HCT116 (cell line): ENCODE data around the gene IARS1. TPM values are rescaled to one million over a fixed set of nuclear protein-coding genes. Genes with fewer than 3 reads are reported as not detected.
A peak's percentile ranks its signal among the peaks of the same experiment; 100 is the strongest.

Experiments
- ATAC-seq: fragments of 200-7000 bp; cut with Tn5 transposase; 2 replicates; pipeline ENCODE4 v1.9.1; 2020; ENCODE audit warnings: mild to moderate bottlenecking, moderate library complexity
- BruUV-seq: library from RNA; stranded (reverse); fragments of 400-500 nt; replicated peaks from 2 replicates; lab custom pipeline; 2021; lab: Mats Ljungman, UMichigan
- CTCF ChIA-PET: fragments of 300-600 bp; sonication (Branson Sonifier 250); formaldehyde crosslinking; loops from one replicate; lab custom pipeline; 2021; ENCODE audit warnings: antibody characterized with exemption; lab: Charles Lee
- POLR2A ChIA-PET: fragments of 300-600, 350-600 bp; sonication (Branson Sonifier 250); formaldehyde crosslinking; loops from one replicate; lab custom pipeline; 2021; ENCODE audit warnings: antibody characterized with exemption; lab: Charles Lee
- RAD21 ChIA-PET, 2 experiments: fragments of 300-600 bp; sonication (Branson Sonifier 250); formaldehyde crosslinking; loops; one replicate each; lab custom pipeline; 2023; ENCODE audit warnings: low total read pairs in 2 of 2; ENCODE audit not compliant: uncharacterized antibody in 2 of 2, unreplicated experiment in 2 of 2, low non-redundant PET in 1 of 2; lab: Charles Lee
- DNase-seq: peaks from one replicate; pipeline ENCODE4 v3.0.0-alpha.2; 2010; ENCODE audit warnings: low read depth, low spot score
- H2AFZ ChIP-seq: fragments of 200-600 bp; shearing (Covaris generic), sonication (generic); 2 replicates; pipeline ENCODE4 v1.6.1; 2017; ENCODE audit warnings: low read depth, mixed run types, mixed read lengths, antibody characterized with exemption, low read length; ENCODE audit not compliant: poor library complexity, severe bottlenecking
- H3K27ac ChIP-seq: 2 replicates; pipeline ENCODE4 v1.5.1; 2012; ENCODE audit warnings: low read depth, low read length
- H3K27me3 ChIP-seq: fragments of 200-600 bp; sonication (generic); 2 replicates; pipeline ENCODE4 v1.6.1; 2016; ENCODE audit warnings: mixed run types, low read length, mixed read lengths; ENCODE audit not compliant: insufficient read depth
- H3K36me3 ChIP-seq, 2 experiments: fragments of 200-500 bp in 1 of 2; fragments of 200-600 bp in 1 of 2; sonication (Bioruptor generic) in 1 of 2; sonication (generic) in 1 of 2; 2 replicates each; pipeline versions ENCODE4 v1.5.1 to v1.6.1; 2014 to 2016; ENCODE audit warnings: low read length in 2 of 2, inconsistent platforms in 1 of 2, mixed read lengths in 1 of 2, mixed run types in 1 of 2; ENCODE audit not compliant: insufficient read depth in 2 of 2, control insufficient read depth in 1 of 2
- H3K4me1 ChIP-seq, 2 experiments: fragments of 200-600 bp in 1 of 2; sonication (generic) in 1 of 2; 2 replicates each; pipeline versions ENCODE4 v1.5.1 to v1.6.1; 2012 to 2017; ENCODE audit warnings: low read length in 2 of 2, inconsistent platforms in 1 of 2, mild to moderate bottlenecking in 1 of 2, mixed read lengths in 1 of 2, mixed run types in 1 of 2, moderate library complexity in 1 of 2; ENCODE audit not compliant: insufficient read depth in 2 of 2, control insufficient read depth in 1 of 2
- H3K4me2 ChIP-seq: fragments of 200-600 bp; sonication (generic); 2 replicates; pipeline ENCODE4 v1.6.1; 2017; ENCODE audit warnings: mixed run types, low read length, mixed read lengths
- H3K4me3 ChIP-seq, 2 experiments: fragments of 200-600 bp in 1 of 2; sonication (generic) in 1 of 2; replicated peaks in 1 of 2; 2 replicates each; pipeline ENCODE4 v1.5.1; 2011 to 2016; ENCODE audit warnings: low read length in 2 of 2, control low read depth in 1 of 2, low read depth in 1 of 2, mild to moderate bottlenecking in 1 of 2, mixed read lengths in 1 of 2, mixed run types in 1 of 2
- H3K79me2 ChIP-seq: fragments of 200-600 bp; sonication (generic); 2 replicates; pipeline ENCODE4 v1.6.1; 2017; ENCODE audit warnings: mild to moderate bottlenecking, mixed run types, low read length, moderate library complexity, mixed read lengths; ENCODE audit not compliant: insufficient read depth
- H3K9ac ChIP-seq: fragments of 200-600 bp; sonication (generic); 2 replicates; pipeline ENCODE4 v1.6.1; 2016; ENCODE audit warnings: low read length, mixed read lengths
- H3K9me2 ChIP-seq: fragments of 200-600 bp; sonication (generic), shearing (Covaris generic); 2 replicates; pipeline ENCODE4 v1.6.1; 2017; ENCODE audit warnings: mixed run types, mild to moderate bottlenecking, moderate library complexity; ENCODE audit not compliant: insufficient read depth
- H3K9me3 ChIP-seq, 2 experiments: fragments of 200-500 bp in 1 of 2; fragments of 200-600 bp in 1 of 2; sonication (Bioruptor generic) in 1 of 2; sonication (generic) in 1 of 2; 2 replicates each; pipeline ENCODE4 v1.6.1; 2014 to 2017; ENCODE audit warnings: low read length in 2 of 2, mixed read lengths in 2 of 2, inconsistent platforms in 1 of 2, low read depth in 1 of 2, mild to moderate bottlenecking in 1 of 2, mixed run types in 1 of 2, moderate library complexity in 1 of 2; ENCODE audit not compliant: control insufficient read depth in 1 of 2, insufficient read depth in 1 of 2
- H4K20me1 ChIP-seq: fragments of 200-600 bp; sonication (generic), shearing (Covaris generic); 2 replicates; pipeline ENCODE4 v1.6.1; 2017; ENCODE audit warnings: mixed run types, mild to moderate bottlenecking, moderate library complexity; ENCODE audit not compliant: insufficient read depth
- CBX3 ChIP-seq: IDR thresholded peaks from 2 replicates; pipeline ENCODE4 v1.6.1; 2012; ENCODE audit warnings: low read depth
- CTCF ChIP-seq, 3 experiments: fragments of 200-600 bp in 1 of 3; sonication (generic) in 1 of 3; IDR thresholded peaks in 2 of 3; conservative IDR thresholded peaks in 1 of 3; 2 replicates each; pipeline ENCODE4 v1.5.1; 2012 to 2017; ENCODE audit warnings: low read depth in 2 of 3, low read length in 2 of 3, antibody characterized with exemption in 1 of 3, borderline replicate concordance in 1 of 3, control low read depth in 1 of 3, mild to moderate bottlenecking in 1 of 3, mixed read lengths in 1 of 3, mixed run types in 1 of 3, moderate library complexity in 1 of 3; ENCODE audit not compliant: insufficient read depth in 1 of 3
- EGR1 ChIP-seq: IDR thresholded peaks from 2 replicates; pipeline ENCODE4 v1.6.1; 2012; ENCODE audit warnings: low read depth
- ELF1 ChIP-seq: IDR thresholded peaks from 2 replicates; pipeline ENCODE4 v1.6.1; 2012; ENCODE audit warnings: low read depth, borderline replicate concordance
- EZH2 ChIP-seq: fragments of 200-600 bp; sonication (generic); IDR thresholded peaks from 2 replicates; pipeline ENCODE4 v1.6.1; 2017; ENCODE audit warnings: antibody characterized with exemption, mixed run types
- EZH2phosphoT487 ChIP-seq: fragments of 200-600 bp; IDR thresholded peaks from 2 replicates; pipeline ENCODE4 v1.6.1; 2018; ENCODE audit warnings: antibody characterized with exemption, borderline replicate concordance
- FOSL1 ChIP-seq: IDR thresholded peaks from 2 replicates; pipeline ENCODE4 v1.6.1; 2012; ENCODE audit warnings: low read depth
- JUND ChIP-seq: IDR thresholded peaks from 2 replicates; pipeline ENCODE4 v1.6.1; 2012
- MAX ChIP-seq: IDR thresholded peaks from 2 replicates; pipeline ENCODE4 v1.6.1; 2012
- POLR2AphosphoS5 ChIP-seq: IDR thresholded peaks from 2 replicates; pipeline ENCODE4 v1.6.1; 2011; ENCODE audit warnings: mild to moderate bottlenecking, low read depth, low read length, moderate library complexity
- RAD21 ChIP-seq: IDR thresholded peaks from 2 replicates; pipeline ENCODE4 v1.6.1; 2012; ENCODE audit warnings: low read depth, mild to moderate bottlenecking
- REST ChIP-seq: IDR thresholded peaks from 2 replicates; pipeline ENCODE4 v1.6.1; 2012; ENCODE audit warnings: low read depth
- SIN3A ChIP-seq: IDR thresholded peaks from 2 replicates; pipeline ENCODE4 v1.6.1; 2012; ENCODE audit warnings: low read depth
- SP1 ChIP-seq: IDR thresholded peaks from 2 replicates; pipeline ENCODE4 v1.6.1; 2012; ENCODE audit warnings: low read depth
- SRF ChIP-seq: IDR thresholded peaks from 2 replicates; pipeline ENCODE4 v1.6.1; 2012; ENCODE audit warnings: low read depth
- TCF7L2 ChIP-seq: IDR thresholded peaks from 2 replicates; pipeline ENCODE4 v1.7.0; 2011; ENCODE audit warnings: borderline replicate concordance, inconsistent platforms; ENCODE audit not compliant: insufficient read depth, insufficient read length; ENCODE audit errors: extremely low read depth
- YY1 ChIP-seq: IDR thresholded peaks from 2 replicates; pipeline ENCODE4 v1.6.1; 2011; ENCODE audit warnings: low read length, low read depth, moderate library complexity, mild to moderate bottlenecking; ENCODE audit not compliant: insufficient replicate concordance; ENCODE audit errors: extremely low read depth
- ZFX ChIP-seq: fragments of 450-650 bp; IDR thresholded peaks from 2 replicates; pipeline ENCODE4 v1.6.1; 2017
- ZNF274 ChIP-seq: fragments of 200-500 bp; sonication (Bioruptor generic); IDR thresholded peaks from 2 replicates; pipeline ENCODE4 v1.6.1; 2014; ENCODE audit warnings: mild to moderate bottlenecking, low read depth, low read length, inconsistent platforms
- intact Hi-C: fragments of 100-400 bp; cut with micrococcal nuclease; formaldehyde crosslinking; loops from 2 replicates; pipeline ENCODE4 v1.10.0; 2022
- total RNA-seq: library from RNA; stranded (reverse); gene quantifications from one replicate; pipeline ENCODE4 v1.2.1, GENCODE V29; 2021; ENCODE audit not compliant: unreplicated experiment
- TF ChIP-seq, protein P1 (sequence below): IDR thresholded peaks from 2 replicates; pipeline ENCODE4 v1.6.1; 2012

Gene IARS1
- total RNA-seq, 1 experiment from 2014 or later: 279 TPM

DNA sequence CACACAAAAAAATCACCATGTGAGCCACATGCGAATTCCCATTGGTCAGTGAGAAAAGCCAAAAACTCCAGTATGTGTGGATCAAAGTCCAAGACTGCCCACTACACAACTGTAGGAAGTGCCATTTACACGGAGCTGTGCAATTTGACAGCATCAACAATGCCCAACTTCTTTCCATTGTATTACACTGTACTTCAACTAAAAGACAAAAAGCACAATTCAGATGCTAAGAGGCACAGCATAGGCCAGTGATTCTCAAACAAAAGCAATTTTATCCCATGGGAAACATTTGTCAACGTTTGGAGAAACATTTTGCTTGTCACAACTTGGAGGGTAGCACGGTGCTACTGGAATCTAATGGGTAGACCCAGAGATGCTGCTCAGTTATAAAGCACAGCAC is 39.8 kb downstream of the IARS1 start:
- BruUV-seq: TSS peak; percentile 16

More for the DNA sequence above, 39.8 kb downstream of the IARS1 start:
- DNase-seq (no peak), ATAC-seq (no peak)
- Histone ChIP-seq H3K9me3 (no peaks in the 10 kb centered on the region), H3K27me3 (no peaks in the 10 kb centered on the region), H3K9me2 (no peaks in the 10 kb centered on the region), H2AFZ (no peak overlapping the region), H3K36me3 (peaks cover 79 to 83% of the 10 kb centered on the region in 2 experiments), H4K20me1 (no peaks in the 10 kb centered on the region; the same call in 1 of the 2 replicates), H3K79me2 (peaks cover 22% of the 10 kb centered on the region; the same call in 1 of the 2 replicates), H3K27ac (no peak overlapping the region), H3K4me1 (no peaks in the 10 kb centered on the region), H3K4me2 (no peak overlapping the region), H3K9ac (no peak overlapping the region), H3K4me3 (no peak overlapping the region)
- ChIA-PET CTCF (interaction anchor here (2.0 kb wide), 1 partner anchor 113 kb away, joined by 6 read pairs; no protein-coding TSS in a partner anchor), POLR2A (no interaction called here), RAD21 (no interaction called here)
- intact Hi-C loops: no loop called here
- TF ChIP-seq CBX3: no peak
- no peak for TF ChIP-seq EZH2phosphoT487
- TF ChIP-seq EGR1: no peak
- no peak for TF ChIP-seq SP1
- no peak for TF ChIP-seq FOSL1
- no peak for TF ChIP-seq MAX
- TF ChIP-seq POLR2AphosphoS5: no peak
- TF ChIP-seq ZFX: no peak
- no peak for TF ChIP-seq ZNF274
- no peak for TF ChIP-seq REST
- no peak for TF ChIP-seq EZH2
- no peak for TF ChIP-seq SRF
- TF ChIP-seq RAD21: no peak
- no peak for TF ChIP-seq CTCF (IDR thresholded peaks at IDR 0.05 in 2 of 3, conservative IDR thresholded peaks at IDR 0.05 in 1 of 3; ENCODE audit: borderline replicate concordance in 1 of 3, insufficient read depth in 1 of 3, low read depth in 2 of 3, low read length in 2 of 3)
- TF ChIP-seq SIN3A: no peak
- no peak for TF ChIP-seq ELF1
- TF ChIP-seq JUND: no peak
- no peak for TF ChIP-seq YY1
- no peak for TF ChIP-seq TCF7L2
- TF ChIP-seq, protein P1, sequence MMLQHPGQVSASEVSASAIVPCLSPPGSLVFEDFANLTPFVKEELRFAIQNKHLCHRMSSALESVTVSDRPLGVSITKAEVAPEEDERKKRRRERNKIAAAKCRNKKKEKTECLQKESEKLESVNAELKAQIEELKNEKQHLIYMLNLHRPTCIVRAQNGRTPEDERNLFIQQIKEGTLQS: no peak
